ENCODE results near the gene STOM.

STOM gene

DNA sequence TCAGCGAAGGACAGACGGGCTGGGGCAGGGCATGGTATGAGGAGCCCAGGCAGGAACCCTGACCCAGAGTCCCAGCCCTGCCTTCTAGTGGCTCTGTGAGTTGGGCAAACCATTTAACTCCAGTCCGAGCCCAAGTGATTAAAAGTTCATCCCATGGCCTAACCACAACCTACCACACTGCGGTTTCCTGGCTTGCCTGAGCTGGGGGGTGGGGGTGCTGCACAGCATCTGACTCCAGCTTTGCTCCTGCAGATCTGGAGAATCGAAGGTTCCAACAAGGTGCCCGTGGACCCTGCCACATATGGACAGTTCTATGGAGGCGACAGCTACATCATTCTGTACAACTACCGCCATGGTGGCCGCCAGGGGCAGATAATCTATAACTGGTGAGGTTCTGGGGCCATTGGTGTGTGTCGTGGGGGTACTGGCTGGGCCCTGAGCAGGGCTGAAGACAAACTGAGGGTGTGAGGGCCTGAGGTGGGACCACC lies 49.0 kb downstream of the STOM start:
- peak; percentile 61 for DNase-seq (ENCODE audit: low spot score)

DNA sequence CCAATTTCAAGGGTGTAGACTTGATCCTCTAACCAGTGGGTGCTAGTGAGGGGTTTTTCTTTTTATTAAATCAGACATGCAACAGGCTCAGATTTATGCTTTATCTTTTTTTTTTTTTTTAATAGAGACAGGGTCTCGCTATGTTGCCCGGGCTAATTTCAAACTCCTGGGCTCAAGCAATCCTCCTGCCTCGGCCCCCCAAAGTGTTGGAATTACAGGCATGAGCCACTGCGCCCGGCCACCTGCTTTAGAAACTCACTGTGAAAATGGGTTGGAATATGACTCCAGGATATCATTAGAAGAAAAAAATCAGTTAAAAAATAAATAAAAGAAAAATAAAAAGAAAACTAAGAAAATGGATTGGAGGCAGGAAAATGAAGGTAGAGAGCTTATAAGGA lies 50.7 kb downstream of the STOM start:
- DNase-seq (ENCODE audit: low spot score): no peak

GRCh38 chr9:121318631-121319382 lies 51.2 kb downstream of the STOM start:
- DNase-seq (ENCODE audit: low spot score): peak; percentile 61

DNA sequence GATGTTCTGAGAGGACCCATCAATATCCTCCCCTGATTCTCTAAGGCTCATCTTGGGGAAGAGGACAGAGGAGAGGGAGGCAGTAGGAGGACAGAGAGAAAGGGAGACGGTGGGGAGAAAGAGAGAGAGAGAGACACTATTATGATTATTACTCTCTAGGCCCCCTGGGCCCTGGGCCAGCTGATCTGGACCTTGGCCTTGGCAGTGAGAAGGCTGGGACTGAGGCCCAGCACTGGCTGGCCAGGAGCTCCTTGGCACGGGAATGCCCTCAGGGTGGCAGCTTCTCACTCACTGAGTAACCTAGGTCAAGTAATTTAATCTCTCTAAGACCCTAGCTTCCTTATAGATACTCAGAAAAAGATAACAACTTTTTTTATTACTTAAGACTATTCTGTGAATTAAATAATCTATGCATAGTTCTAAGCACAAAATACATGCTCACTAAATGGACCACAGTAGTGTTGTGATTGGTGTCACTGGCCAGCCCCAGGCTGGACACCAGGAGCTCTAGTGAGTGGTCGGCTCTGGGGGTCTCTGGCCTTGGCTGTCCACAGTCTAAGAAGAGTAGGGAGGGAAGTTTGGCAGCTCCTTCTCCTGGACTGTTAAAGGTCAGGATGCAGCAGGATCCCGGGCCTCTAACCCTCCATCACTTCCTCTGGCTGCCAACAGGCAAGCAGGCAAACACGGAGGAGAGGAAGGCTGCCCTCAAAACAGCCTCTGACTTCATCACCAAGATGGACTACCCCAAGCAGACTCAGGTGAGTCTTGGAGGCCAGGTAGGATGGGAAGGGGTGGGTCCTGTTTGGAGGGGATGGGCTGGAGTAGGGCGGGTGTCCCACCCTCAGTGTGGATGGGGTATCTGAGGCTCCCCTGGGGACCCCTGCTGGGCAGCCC lies 52.1 kb downstream of the STOM start:
- peak; percentile 20 for DNase-seq (ENCODE audit: low spot score)

DNA sequence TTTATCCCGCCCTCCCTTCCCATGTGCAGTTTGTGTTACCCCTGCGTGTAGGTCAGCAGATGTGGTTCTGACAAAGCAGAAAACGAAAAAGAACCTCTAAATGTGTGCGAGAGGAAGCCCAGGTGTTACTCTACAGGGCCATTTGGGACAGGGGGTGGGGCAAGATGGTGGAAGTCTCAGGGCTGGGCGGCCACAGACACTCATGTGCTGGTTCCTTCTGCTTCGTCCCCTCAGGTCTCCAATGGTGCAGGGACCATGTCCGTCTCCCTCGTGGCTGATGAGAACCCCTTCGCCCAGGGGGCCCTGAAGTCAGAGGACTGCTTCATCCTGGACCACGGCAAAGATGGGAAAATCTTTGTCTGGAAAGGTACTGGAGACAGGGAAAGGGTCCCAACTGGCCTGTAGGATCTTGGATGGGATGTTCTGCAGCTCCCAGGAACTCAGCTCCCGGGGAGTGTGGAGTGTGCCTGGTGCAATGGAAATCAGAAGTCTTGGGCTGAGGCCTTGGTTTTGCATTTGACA lies 53.1 kb downstream of the STOM start:
- no peak for DNase-seq (ENCODE audit: low spot score)

DNA sequence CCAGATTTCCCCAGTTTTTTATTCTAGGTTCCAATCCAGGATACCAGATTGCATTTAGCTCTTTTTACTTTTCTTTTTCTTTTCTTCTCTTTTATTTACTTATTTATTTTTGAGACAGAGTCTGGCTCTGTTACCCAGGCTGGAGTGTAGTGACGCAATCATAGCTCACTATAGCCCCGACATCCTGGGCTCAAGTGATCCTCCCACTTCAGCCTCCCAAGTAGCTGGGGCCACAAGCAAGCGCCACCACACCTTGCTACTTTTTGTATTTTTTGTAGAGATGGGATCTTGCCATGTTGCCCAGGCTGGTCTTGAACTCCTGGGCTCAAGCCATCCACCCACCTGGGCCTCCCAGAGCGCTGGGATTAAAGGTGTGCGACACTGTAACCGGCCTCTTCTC lies 53.7 kb downstream of the STOM start:
- DNase-seq (ENCODE audit: low spot score): no peak

- DNase-seq (ENCODE audit: low spot score): no peak
Observed at GRCh38 chr9:121313458-121314152, 56.4 kb downstream of the STOM start.

DNA sequence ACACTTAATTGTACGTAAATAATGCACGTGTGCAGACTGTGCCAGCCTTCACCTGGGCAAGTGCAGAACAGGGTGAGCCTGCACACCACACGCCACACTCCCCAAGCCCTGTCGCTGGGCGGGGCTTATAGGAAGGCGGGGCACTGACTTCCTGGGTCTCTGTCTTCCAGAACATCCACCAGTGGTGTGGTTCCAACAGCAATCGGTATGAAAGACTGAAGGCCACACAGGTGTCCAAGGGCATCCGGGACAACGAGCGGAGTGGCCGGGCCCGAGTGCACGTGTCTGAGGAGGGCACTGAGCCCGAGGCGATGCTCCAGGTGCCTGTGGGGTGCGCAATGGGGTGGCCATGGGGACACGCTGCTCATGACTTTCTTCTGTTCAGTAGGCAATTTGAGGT lies 57.9 kb downstream of the STOM start:
- DNase-seq (ENCODE audit: low spot score): no peak

GRCh38 chr9:121310571-121310970 lies 59.5 kb downstream of the STOM start:
- no peak for DNase-seq (ENCODE audit: low spot score)

- DNase-seq (ENCODE audit: low spot score): no peak
Observed at GRCh38 chr9:121309833-121310425, 60.1 kb downstream of the STOM start.

GRCh38 chr9:121309171-121309570 lies 60.9 kb downstream of the STOM start:
- no peak for DNase-seq (ENCODE audit: low spot score)

- no peak for DNase-seq (ENCODE audit: low spot score)
Observed at GRCh38 chr9:121308765-121309164, 61.3 kb downstream of the STOM start.

- DNase-seq (ENCODE audit: low spot score): no peak
Observed at GRCh38 chr9:121307976-121308375, 62.1 kb downstream of the STOM start.

- DNase-seq (ENCODE audit: low spot score): no peak
Observed at GRCh38 chr9:121305269-121305994, 64.6 kb downstream of the STOM start.

DNA sequence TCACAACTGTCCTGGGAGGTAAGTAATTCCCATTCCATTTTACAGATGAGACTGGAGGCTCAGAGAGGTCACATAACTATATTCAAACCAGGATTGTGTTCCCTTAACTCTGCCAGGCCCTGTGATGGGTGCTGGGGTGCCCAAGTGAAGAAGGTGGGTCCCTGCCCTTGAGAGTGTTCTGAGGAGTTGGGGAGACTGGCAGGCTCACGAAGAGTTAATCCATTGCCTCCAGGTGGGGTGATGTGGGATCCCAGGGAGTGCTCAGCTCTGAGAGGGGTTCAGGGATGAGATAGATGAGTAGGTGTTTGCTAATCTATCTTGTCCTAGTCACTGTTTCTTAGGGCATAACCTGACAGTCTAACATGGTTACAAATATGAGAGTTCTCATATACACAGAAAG lies 65.3 kb downstream of the STOM start:
- no peak for DNase-seq (ENCODE audit: low spot score)

DNA sequence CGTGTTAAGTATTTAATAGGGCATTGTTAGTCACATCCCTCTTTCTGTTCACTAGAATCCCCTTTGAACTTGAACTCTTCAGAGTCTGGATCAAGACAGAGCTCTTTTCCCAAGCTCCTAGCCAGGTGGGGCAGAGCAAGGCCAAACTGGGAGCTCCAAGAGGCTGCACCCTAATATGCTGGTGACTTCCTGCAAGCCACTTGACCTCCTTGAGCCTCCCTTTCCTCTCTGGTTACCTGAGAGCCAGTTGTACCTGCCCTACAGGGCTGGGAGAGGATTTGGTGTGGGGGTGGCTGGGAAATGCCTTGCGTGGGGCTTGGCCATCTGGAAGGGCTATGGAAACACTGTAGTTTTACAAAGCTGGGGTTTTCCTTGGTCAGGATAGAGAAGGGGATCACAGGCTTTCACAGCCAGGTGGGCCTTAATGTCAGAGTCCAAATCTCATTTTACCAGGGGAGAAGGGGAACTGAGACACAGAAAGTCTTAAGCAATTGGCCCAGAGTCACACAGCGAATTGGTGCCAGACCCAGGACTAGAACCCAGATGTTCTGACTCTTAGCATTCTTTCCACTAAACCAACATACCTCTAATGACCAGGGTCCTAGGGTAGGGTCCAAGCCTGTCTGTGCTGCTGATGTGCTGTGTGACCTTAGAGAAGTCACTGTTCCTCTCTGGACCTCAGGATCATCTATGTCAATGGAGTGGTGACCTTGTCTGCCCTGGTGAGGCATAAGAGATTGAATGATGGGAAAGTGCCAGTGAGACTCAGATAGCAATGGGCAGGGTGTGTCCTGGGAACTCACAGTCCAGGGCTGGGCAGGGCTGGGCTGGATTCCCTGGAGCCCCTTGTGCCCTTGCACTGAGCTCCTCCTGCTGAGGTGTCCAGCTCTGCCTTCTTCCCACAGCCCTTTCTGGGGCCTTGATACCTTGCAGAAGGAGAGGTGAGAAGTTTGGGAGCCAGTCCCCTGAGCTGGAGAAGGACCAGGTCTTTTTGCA lies 66.3 kb downstream of the STOM start:
- no peak for DNase-seq (ENCODE audit: low spot score)

DNA sequence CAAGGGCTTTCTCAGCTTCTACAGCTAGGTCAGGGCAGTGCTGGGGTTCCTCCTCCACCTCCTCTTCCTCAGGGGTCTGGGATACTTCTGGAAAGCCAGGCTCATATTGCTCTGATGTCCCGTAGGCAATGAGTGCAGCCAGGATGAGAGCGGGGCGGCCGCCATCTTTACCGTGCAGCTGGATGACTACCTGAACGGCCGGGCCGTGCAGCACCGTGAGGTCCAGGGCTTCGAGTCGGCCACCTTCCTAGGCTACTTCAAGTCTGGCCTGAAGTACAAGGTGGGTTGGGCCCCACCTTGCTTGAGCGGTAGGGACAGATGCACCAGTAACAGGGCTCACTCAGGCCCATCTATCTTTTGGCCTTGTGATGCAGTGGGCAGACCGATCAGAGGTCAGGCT lies 67.3 kb downstream of the STOM start:
- no peak for DNase-seq (ENCODE audit: low spot score)

GRCh38 chr9:121302341-121302740 lies 67.7 kb downstream of the STOM start:
- DNase-seq (ENCODE audit: low spot score): no peak

DNA sequence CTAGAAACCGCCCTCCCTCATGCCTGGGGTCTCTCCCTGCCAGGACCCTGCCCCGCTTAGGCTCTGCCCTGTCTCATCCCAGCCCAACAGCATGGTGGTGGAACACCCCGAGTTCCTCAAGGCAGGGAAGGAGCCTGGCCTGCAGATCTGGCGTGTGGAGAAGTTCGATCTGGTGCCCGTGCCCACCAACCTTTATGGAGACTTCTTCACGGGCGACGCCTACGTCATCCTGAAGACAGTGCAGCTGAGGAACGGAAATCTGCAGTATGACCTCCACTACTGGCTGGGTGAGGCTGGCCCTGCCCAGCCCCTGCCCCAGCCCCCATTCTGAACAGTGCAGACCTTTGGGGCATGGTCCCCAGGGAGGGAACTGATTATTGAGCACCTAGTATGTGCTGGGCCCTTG lies 68.2 kb downstream of the STOM start:
- no peak for DNase-seq (ENCODE audit: low spot score)
